NCI-H345 treated with DMSO at 0.1 percent for 48 hours (cell line): Measurements from ENCODE around the gene P2RX3.

ENCODE experiments used
- DNase-seq: peaks from one replicate; lab custom pipeline; 2025; ENCODE audit not compliant: unreplicated experiment; lab: John Stamatoyannopoulos, UW

Gene P2RX3

GRCh38 chr11:57309106-57310059 lies 28.8 kb upstream of the P2RX3 start:
- no peak for DNase-seq

DNA sequence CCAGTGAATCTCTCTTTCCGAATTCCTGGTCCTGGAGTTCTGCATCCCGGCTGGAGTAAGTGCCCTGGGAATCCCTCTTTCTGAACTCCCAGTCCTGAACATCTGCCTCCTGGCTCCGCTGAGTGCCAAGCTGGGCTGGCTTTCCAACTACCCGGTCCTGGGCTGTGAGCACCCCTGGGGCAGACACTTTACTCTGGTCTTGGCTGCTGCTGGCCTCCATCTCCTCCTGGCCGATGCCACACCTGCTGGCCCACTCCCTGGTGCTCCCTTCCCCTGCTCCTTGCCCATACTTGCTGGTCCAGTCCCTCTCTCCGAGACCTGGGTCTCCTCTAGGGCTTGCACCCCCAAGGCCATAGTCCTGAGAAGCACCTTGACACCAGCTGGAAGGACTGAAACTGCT lies 28.1 kb upstream of the P2RX3 start:
- no peak for DNase-seq

- DNase-seq = no peak
Observed at GRCh38 chr11:57310630-57311086, 27.5 kb upstream of the P2RX3 start.

- no peak for DNase-seq
Observed at GRCh38 chr11:57311109-57311936, 26.8 kb upstream of the P2RX3 start.

DNA sequence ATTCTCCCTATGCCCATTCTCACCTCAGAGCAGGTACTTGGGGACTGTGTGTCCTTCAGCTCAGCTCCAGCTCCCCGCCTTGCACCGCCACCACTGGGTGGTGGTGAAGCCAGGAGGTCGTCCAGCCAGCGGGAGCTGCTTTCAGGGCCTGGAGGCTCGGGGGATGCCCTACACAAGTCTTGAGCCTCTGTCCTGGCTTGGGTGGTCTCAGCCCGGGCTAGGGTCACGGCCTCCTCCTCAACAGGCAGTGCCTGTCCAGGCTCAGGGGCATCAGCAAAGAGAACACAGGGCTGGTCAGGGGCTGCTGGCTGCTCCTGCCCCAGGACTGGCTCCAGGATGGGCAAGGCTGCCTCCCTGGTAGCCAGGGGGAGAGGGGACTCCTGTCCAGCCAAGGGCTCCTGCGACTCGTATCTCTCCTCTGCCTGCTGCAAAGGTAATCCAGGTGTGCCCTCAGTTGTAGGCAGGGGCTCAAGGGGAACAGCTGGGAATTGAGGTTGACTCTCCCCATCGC lies 25.6 kb upstream of the P2RX3 start:
- DNase-seq = no peak

DNA sequence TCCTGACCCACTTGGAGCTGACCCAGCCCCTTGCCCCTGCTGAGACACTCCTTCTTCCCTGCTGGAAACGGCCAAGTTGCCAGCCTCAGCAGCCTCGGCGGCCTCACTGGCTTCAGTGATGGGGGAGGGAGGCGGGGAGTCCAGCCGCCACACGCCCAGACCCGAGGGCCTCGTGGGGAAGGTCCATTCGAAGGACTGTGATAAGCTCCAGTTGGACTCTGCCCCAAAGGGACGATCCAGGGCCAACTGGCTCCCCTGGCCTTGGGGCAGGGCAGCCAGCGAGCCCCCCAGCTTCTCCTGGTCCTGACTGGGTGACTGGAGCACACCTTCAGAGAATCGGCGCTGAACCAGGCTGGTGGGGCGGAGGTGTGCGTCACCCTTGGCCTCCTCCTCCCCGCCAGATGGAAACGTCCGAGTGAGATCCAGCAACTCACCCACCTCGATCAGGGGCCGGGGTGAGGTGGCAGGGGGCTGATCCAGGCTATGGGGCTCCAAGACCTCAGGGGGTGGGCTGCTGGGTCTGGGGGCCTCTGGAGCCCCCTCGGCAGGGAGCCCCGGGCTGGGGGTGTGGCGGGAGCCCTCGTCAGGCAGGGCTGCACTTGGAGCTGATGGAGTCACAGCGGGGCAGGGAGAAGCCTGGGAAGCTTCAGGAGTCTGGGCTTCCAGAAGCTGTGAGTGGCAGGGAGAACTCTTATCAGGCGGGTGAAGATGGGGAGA lies 24.9 kb upstream of the P2RX3 start:
- DNase-seq = no peak

GRCh38 chr11:57313788-57314135 lies 24.4 kb upstream of the P2RX3 start:
- DNase-seq = no peak

DNA sequence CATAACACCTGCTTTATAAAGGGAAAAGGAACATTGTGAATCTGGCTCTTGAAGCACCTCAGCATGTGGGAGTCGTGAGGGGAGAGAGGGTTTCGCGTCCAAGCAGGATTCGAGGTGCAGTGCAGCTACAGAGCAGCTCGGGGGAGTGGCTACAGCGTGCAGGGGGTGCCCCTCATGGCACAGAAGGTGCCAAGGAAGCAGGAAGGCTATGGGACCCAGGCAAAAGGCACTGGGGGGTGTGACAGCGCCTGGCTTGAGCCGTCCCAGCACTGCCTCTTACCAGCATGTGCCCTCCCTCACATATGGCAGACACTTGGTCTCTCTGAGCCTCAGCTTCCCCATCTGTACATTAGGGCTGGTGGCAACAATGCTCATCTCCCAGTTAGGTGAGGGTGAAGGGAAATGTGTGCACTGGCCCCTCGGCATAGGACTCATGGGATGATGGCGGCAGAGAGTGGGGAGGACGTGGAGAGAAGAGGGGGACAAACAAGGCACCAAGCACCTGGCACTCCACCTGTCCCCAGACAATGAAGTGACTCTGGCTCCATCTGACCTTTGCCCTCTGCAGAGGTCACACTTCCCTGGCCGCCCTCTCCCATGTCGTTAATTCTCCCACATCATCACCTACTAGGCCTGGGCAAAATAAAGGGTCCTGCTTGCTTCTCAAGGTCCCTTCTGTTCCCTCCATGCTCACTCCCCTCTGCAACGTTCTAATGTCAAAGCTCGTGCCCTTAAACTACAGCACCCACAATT lies 23.8 kb upstream of the P2RX3 start:
- no peak for DNase-seq

- DNase-seq = no peak
Observed at GRCh38 chr11:57315491-57315890, 22.7 kb upstream of the P2RX3 start.

GRCh38 chr11:57316017-57316416 lies 22.1 kb upstream of the P2RX3 start:
- no peak for DNase-seq

DNA sequence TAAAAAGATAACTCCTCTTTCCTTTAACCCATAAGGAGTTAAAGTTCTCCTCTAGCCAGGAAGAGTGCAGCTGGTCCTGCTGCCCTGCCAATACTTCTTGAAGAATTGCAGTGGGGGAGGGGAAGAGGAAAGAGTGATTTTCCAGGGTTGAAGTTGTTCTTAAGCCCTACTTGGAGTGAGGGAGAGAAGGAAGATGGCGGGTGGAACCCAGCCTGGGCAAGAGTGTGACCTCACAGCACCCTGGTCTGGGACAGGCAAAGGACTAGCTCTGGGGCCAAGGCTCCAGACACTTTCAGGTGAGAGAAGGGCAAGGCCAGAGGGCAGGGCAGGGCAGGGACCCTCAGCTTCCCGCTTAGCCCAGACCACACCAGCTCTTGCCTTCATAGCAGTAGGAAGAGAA lies 20.0 kb upstream of the P2RX3 start:
- DNase-seq = no peak

GRCh38 chr11:57320067-57320718 lies 18.0 kb upstream of the P2RX3 start:
- DNase-seq = no peak

DNA sequence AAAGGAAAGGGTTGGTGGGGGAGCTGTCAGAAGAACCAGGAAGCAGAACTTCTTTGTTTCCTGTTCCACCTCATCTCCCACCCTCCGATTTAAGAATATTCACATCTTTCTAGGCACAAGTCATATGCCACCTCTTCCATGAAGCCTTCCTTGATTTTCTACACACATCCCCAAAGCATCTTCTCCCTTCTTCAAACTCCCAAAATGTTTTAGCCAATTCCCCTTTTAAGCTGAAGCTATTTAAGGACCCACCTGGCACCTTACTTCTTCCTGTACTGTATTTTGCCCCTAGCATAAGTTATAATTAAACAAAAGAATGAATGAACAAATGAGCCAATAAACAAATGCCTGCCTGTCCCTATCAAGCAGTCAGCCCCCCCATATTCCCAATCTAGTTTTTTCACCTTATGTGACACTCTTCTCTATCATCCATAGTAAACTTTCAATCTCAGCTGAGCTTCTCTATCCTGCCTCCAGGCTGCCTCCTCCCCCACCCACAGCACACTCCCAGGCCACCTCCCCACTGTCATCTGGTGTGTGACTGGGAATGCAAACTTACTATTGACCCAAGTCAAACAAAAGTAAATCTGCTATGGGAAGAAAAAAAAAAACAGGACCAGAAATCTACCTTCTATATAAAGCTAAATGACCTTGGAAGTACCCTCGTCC lies 17.3 kb upstream of the P2RX3 start:
- DNase-seq = no peak

DNA sequence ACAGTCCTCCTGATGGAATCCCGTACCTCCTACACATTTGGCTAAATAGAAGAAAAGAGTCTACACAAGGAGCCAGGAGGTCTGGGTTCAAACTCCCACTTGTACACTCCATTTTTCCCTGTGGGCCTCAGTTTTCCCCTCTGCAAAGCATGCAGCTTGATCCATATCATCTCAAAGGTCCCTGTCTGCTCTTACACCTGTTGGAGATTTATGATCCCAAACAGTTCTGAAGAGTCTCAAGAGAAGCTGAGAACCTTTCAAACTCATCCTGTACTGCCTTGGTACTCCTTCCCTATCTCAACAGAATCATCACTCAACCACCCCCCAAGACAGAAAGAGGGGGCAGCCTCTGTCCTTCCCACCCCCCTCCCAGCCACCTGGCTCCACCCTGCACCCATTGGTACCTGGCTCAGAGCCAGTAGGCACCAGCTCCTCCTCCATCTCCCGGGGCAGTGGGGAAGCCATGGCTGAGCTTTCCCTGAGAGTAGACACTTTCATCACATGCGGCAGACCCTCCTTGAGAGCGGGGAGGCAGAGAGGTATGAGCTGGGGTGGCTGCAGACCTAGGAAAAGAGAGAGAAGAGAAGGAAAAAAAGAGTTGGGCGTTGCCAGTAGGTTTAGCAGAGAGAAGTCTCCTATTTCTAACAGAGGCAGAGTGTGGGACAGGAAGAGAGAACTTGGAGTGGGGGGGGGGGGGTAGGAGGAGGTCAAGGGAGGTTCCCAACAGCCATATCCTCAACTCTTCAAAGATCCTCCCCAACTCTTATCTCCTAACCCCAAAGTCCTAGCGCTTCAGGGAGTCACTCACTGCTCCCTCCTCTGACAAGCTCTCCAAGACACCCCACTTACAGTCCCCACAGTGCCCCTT lies 16.5 kb upstream of the P2RX3 start:
- no peak for DNase-seq

GRCh38 chr11:57322256-57323166 lies 15.6 kb upstream of the P2RX3 start:
- DNase-seq = no peak

DNA sequence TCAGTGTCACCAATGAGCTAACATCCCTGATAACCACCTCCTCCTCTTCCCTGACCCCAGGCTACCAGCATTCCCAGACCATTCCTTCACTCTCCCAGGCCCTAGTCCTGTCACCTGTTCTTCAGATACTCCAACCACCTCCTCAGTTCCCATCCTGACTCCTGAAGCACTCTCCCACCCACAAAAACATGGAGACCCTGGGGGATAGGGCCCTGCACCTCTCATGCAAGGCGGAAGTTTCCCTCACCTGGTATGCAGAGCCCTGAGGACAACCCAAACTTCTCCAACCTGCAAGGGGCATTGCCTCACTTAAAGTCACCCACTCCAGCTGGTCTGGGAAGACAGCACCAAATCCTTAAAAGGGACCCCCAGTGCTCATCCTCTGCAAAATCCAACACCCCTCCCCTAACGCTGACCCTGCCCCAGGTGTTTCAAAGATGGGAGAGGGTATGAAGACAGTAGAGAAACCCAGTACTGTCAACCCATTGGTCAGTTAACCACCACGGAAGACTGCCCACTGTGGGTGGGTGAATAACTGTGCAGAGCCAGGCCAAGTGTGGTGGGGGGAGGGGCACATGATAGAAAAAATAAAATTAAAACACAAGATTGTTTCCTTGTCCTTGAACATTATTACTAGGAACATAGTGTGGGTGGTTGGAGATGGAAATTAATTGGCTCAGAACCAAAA lies 14.8 kb upstream of the P2RX3 start:
- DNase-seq = no peak

GRCh38 chr11:57323855-57324153 lies 14.3 kb upstream of the P2RX3 start:
- no peak for DNase-seq
